ENCODE data around the gene PLEKHN1.
A peak's percentile ranks its signal among the peaks of the same experiment; 100 is the strongest.

The PLEKHN1 gene

GRCh38 chr1:929712-930632 lies 36.3 kb upstream of the PLEKHN1 start:
- no peak for DNase-seq

GRCh38 chr1:930633-931138 lies 35.6 kb upstream of the PLEKHN1 start:
- DNase-seq, result no peak

- DNase-seq, result no peak
Observed at GRCh38 chr1:931380-932172, 34.7 kb upstream of the PLEKHN1 start.

DNA sequence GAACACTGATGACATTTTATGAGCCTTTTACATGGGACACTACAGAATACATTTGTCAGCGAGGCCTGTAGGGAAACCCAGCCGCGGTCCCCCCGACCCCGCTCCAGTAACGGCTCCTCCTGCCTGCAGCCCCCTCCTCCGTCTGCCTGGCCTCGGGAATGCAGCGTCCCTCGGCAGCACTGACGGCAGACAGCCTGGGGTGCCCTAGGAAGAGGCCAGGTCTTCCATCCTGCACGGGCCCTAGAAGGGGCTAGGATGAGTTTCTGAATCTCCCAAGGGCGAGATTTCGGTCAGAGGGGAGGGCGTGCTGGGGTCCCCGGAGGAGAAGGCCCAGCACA lies 34.1 kb upstream of the PLEKHN1 start:
- DNase-seq, result no peak

DNA sequence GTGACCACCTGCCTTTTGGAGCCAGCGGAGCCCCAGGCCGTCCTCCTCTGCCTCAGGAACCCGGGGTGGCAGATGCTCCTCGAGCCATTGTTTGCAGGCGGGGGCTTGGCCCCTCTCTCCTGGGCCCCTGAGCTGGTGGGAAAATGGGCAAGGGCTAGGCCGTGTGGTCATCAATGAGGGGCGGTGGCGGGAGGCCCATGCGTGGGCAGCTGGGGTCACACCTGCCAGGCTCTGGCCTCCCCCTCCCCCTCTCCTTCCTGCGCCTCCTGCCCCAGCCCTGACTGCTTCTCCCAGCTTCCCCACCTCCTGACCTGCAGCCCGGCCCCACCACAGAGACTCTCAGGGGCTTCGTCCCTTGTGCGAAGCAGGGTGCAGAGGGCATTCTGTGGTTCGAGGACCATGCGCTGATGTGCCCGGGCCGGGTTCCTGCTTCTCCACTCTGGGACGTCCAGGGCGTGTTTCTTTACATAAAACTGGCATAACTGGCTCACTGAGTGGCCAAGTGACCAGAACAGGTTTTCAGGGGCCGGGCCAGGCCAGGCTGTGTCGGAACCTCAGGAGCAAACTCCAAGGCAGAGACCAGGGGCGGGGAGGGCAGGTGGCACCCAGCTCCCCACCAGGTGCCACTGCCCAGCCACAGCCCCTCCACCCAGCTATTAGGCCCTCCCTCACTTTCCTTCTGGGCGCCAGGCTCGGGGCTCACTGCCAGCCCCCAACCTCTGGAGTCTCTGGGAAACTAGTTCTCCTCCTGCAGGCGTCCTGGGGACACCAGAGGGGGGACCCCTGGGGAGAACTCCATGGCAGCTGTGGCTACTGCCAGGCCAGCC lies 33.3 kb upstream of the PLEKHN1 start:
- DNase-seq, result no peak

DNA sequence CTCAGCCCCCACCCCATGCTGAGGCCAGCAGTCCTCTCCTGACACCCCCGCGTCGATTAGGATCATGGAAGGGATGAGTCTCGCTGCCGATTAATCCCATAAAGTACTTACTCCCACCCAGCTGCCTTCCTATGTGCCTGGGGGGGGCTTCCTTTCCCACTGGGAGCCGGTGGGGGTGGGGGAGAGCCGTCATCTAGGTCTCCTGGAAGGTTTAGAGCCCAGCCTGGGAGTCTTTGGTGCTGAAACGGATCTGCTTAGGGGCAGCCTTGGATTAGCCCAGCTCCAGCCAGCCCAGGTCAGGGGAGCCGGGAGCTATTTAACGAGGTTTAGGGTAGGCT lies 32.7 kb upstream of the PLEKHN1 start:
- no peak for DNase-seq

DNA sequence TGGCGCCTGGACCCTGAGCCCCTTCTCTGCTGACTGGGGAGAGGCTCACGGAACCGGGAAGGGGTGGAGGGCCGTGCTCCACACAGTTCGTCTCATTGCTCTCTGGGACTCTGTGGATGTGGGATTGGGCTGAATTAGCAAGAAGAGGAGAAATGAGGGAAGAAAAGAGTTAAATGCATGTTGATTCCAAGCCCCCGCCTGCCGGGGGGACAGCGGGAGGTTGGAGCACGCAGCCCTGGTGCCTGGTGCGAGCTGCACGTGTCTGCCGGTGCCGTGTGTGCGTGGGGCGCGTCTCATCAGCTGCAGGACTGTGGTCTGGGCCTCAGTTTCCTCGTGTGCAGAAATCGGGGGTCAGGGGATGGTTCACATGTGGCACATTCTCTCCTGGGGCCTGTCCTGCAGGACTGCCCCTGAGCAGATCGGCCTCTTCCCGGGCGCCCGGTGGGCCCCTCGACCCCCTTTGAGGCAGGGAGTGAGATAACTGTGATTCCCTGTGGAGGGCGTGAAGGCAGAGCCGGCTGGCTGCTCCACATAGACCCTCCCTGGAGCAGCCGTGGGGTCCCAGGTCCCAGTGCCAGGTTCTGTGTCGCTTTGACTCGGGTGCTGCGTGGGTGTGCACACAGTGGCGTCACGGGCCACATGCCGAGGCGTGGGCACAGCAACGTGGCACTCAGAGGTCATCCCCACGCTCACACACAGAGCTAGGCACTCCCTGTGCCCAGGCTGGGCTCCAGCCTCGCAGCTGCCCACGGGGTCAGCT lies 31.1 kb upstream of the PLEKHN1 start:
- DNase-seq, result no peak

- DNase-seq, result no peak
Observed at GRCh38 chr1:935751-936231, 30.5 kb upstream of the PLEKHN1 start.

DNA sequence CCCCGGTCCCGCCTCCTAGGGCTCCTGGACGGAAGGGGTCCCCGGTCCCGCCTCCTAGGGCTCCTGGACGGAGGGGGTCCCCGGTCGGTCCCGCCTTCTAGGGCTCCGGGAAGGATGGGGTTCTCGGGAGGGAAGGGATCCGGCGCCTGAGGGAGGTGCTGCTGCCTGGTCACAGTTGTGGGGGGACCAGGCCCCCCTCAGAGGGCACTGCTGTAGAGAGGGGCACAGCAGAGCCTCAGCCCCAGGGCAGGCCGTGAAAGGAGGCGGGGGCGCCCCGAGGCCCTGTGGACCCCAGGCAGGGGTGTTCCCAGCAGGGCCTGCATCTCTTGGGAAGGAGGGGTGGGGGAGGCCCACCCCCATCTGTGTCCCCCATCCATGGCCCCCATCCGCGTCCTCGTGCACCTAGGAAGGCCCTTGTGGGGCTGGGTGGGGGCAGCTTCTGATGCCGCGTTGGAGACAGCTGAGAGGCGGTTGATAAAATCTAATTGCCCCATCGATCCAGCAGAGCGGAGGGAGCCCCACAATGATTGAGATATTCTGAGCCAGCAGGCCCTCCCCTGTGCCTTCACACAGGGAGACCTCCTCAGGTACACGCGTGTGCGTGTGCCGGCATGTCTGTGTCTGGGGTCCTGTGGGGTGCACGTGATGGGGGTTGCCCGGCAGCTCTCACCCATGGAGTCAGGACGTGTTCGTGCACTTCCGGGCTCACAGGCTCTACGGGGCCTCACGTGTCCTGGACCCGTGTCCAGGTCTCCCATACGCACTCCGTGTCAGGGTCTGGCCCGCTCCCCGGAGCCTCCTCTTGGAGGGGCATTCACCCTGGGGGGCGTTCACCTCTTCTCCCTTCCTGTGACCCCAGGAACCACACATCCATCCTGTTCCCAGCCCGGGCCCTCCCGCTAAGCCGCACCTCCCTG lies 29.7 kb upstream of the PLEKHN1 start:
- no peak for DNase-seq

GRCh38 chr1:937521-937920 lies 28.8 kb upstream of the PLEKHN1 start:
- DNase-seq, result no peak

DNA sequence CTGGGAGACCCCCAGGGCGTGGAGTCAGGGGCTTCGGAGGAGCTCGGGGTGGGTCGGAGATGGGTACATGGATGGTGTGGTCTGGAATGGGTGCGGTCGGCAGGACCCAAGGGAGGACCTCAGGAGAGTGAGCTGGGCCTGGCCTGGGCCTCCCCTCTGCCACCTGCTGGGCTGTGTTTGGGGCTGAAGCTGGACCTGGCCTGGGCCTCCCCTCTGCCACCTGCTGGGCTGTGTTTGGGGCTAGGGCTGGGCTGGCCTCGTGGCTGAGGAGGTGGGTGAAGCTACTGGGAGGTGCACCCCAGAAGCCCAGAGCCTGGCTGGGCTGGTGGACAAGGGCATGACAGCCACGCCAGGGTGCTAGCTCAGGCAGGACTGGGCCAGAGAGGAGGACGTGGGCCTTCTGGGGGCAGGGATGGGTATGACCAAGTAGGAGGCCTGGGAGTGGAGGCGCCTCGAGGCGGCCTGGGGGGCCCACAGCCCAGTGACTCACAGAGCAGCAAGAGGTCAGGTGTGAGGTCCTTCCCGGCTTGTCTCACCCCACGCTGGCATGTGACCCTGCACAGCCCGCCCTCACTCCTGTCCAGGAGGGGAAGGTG lies 28.1 kb upstream of the PLEKHN1 start:
- peak; percentile 24 for DNase-seq

DNA sequence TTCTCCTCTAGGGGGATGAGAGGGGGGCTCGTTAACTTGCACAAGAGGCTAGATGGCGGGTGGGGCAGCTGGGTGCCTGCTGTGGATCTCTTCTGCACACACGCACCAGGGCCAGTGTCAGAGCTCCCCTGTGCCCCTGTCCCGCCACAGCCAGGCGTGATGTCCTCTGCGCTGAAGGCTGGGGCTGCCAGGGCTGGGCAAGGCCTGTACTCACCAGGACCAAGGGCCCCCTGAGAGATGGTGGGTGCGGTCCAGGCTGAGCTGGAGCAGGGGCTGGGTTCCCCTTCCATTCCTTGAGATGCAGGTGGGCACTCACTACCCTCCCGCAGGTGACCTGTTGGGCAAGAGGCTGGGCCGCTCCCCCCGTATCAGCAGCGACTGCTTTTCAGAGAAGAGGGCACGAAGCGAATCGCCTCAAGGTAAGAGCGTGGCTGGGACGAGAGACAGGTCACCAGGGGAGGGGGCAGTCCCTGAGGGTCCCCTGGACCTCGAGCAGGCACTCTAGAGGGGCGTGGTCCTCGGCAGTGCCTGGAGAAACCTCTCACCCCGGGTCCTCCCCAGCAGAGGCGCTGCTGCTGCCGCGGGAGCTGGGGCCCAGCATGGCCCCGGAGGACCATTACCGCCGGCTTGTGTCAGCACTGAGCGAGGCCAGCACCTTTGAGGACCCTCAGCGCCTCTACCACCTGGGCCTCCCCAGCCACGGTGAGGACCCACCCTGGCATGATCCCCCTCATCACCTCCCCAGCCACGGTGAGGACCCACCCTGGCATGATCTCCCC lies 27.4 kb upstream of the PLEKHN1 start:
- DNase-seq, result no peak

DNA sequence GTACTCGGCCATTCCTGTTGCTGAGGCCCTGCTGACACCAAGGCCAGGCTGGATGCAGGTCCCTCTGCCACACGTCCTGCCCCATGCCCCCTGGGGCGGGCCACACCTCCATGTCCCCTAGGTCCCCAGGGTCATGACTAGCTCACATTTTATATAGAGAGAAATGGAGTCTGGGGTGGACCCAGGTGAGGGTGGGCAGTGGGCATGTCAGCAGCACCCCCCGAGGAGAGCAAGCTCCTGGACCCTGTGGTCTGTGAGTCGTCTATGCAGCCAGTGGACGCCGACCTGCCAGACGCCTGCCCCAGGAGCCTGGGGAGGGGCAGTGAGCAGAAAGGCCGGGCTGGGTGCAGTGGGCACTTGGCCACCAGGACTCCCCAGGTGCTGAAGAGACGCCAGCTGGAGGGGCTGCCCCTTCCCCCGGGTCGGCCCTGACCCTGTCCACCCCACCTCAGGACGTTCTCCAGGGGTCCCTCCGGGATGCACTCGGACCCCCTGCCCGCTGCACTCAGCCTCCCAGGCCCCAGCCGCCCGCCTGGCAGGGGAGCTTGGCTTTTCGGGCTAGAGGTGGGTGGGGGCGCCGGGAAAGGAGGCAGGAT lies 26.7 kb upstream of the PLEKHN1 start:
- no peak for DNase-seq

DNA sequence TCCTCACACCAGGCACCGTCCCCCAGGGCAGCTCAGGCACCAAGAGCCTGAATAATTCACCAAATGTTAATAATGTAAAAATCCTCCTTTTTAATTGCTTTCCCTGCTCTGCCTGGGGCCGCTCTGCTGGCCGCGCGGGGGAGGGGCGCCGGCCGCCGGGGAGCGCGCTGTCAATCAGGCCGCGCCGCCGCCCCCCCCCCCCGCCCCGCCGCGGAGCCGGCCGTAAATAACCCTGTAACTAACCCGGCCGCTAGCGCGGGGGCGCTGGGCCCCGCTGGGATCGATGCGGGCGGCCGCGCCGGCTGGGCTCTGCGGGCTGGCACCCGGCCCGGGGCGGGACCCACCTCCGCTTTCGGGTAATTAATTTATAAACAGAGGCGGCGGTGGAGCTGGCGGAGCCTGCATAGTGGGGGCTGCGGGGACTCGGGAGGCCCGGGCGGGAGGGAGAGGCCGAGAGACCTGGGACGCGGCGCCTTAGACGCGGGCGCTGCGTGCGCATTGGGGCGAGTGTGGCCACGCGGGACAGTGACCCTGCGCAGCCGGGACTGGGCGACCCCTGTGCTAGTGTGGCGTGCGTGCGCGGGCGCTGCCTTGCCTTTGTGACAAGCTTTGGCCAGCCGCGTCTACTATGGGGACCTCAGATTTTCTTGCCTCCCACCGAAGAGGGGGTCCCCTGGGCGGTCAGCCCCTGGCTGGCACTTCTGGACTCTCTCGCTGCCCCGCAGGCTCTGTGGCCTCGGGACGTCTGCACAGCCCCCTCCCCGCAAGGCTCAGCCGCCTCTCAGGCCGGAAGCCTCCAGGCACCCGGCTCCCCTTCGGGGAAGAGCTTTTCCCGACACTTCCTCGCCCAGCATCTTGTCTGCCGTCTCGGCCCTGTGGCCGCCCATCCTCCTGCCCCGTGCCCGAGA lies 25.9 kb upstream of the PLEKHN1 start:
- DNase-seq, result no peak

GRCh38 chr1:941015-941587 lies 25.2 kb upstream of the PLEKHN1 start:
- DNase-seq, result no peak

DNA sequence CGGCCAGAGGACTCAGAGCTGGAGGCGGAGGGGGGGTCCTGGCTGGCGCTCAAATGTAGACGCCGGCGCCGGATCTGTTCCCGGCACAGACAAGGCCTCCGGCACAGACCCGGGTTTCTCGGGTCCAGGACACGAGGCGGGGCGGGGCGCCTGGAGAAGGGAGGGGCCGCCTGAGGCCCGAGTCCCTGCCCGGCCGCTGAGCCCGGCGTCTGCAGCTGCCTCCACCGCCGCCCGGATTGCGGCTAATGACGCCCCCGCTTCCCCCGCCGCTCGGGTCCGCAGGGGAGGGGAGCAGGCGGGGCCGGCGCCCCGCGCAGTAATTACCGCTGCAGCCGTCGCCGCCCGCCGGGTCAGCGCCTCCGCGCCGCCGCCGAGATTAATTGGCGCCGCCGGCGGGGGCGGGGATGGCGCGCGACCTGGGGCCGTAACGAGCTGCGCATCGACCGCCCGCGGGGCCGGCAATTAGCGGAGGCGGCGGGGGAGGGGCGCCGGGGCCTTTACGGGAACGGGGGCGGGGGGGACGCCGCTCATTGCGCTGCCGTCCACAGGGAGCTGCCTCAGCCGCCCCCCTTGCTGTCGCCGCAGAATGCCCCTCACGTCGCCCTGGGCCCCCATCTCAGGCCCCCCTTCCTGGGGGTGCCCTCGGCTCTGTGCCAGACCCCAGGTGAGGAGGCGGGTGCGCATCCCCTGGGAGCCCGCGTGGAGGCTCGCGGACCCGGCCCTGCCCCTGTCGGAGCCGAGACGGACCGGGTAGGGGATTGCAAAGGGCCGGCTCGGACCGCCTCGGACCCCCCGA lies 24.5 kb upstream of the PLEKHN1 start:
- peak; percentile 25 for DNase-seq

GRCh38 chr1:942411-942821 lies 23.9 kb upstream of the PLEKHN1 start:
- DNase-seq, result no peak

Measured in inflammatory macrophage treated with lipopolysaccharide for 4 hours (primary cell).